ENCODE measurements around the gene ZNF330. TPM values are rescaled to one million over a fixed set of nuclear protein-coding genes. Genes with fewer than 3 reads are reported as not detected.
"Not testable (repeated sequence)": the region's sequence is repeated elsewhere in the genome, so short reads cannot be mapped to it uniquely, and the experiment has no call there.

Gene ZNF330
- total and polyA plus RNA-seq, 2 experiments from 2014 or later = 32.3 to 38.9 TPM

DNA sequence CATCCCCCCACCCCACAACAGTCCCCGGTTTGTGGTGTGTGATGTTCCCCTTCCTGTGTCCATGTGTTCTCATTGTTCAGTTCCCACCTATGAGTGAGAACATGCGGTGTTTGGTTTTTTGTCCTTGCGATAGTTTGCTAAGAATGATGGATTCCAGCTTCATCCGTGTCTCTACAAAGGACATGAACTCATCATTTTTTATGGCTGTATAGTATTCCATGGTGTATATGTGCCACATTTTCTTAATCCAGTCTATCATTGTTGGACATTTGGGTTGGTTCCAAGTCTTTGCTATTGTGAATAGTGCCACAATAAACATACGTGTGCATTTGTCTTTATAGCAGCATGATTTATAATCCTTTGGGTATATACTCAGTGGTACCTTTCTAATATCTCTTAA lies 6.6 kb downstream of the ZNF330 start:
- H3K9me3 Mint-ChIP-seq; H3F3A ChIP-seq (replicated peaks; ENCODE audit: low read depth); H3K27me3 Mint-ChIP-seq (ENCODE audit: insufficient read depth, low read depth, poor library complexity); H3K27ac ChIP-seq (ENCODE audit: low read depth); H3K4me2 ChIP-seq; H3K4me1 ChIP-seq (ENCODE audit: insufficient read depth); H2AFZ ChIP-seq; ATAC-seq; DNase-seq (ENCODE audit: low spot score); H3K4me3 Mint-ChIP-seq; H3K27me3 ChIP-seq (ENCODE audit: insufficient read depth); H3K9me2 ChIP-seq (ENCODE audit: insufficient read depth); H3K27ac Mint-ChIP-seq; H3K4me1 Mint-ChIP-seq; H3K4me3 ChIP-seq: not testable (repeated sequence)
- Histone ChIP-seq H3K36me3 (ENCODE audit: insufficient read depth) (peaks cover 43% of the 10 kb centered on the region; the same call in 1 of the 2 replicates), H4K20me1 (replicated peaks; ENCODE audit: insufficient read depth) (peaks cover 13% of the 10 kb centered on the region; the same call in 1 of the 2 replicates), H3K79me2 (replicated peaks; ENCODE audit: insufficient read depth) (peaks cover 30% of the 10 kb centered on the region)
- peaks cover 49% of the 10 kb centered on the region for H3K36me3 Mint-ChIP-seq (ENCODE audit: low read depth)

DNA sequence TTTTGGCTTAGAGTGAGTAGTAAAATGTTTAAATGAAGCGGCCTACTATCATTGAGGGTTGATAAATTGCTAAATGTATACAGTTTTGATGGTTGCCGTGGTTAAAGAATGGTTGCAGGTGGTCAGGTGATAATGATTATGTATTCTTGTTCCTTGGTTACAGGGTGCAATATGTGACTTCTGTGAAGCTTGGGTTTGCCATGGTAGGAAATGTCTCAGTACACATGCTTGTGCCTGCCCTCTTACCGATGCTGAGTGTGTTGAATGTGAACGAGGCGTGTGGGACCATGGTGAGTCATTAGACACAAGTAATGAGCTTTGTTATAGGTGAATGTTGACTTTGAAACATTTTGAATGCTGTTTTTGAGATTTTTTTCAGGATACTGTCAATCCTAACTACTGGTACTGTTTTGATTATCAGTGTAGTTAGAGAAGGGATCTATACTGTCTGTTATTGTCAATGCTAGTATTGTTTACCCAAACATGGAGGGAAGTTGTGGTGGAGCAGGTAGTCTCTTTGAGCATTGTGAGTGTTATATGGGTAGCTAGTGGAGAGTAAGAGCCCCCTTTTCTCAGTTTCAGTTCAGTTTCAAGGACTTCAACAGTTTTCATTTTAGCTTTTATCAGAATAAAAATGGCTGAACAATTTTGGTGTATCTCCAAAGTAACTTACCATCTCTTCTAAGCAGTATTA lies 8.9 kb downstream of the ZNF330 start:
- Histone ChIP-seq H3K9me2 (ENCODE audit: insufficient read depth) (no peaks in the 10 kb centered on the region), H3F3A (replicated peaks; ENCODE audit: low read depth) (no peaks in the 10 kb centered on the region), H3K36me3 (ENCODE audit: insufficient read depth) (peaks cover 59% of the 10 kb centered on the region; the same call in 1 of the 2 replicates), H2AFZ (no peak overlapping the region), H3K27me3 (ENCODE audit: insufficient read depth) (no peaks in the 10 kb centered on the region), H3K4me3 (no peak overlapping the region), H3K4me1 (ENCODE audit: insufficient read depth) (no peaks in the 10 kb centered on the region), H3K4me2 (no peak overlapping the region), H3K27ac (ENCODE audit: low read depth) (no peak overlapping the region), H4K20me1 (replicated peaks; ENCODE audit: insufficient read depth) (peaks cover 8% of the 10 kb centered on the region; the same call in 1 of the 2 replicates), H3K79me2 (replicated peaks; ENCODE audit: insufficient read depth) (peaks cover 7% of the 10 kb centered on the region; the same call in 1 of the 2 replicates)
- peaks cover 4% of the 10 kb centered on the region for H3K27me3 Mint-ChIP-seq (ENCODE audit: insufficient read depth, low read depth, poor library complexity)
- DNase-seq (ENCODE audit: low spot score) (no peak), ATAC-seq (no peak)
- H3K4me1 Mint-ChIP-seq = no peaks in the 10 kb centered on the region
- H3K9me3 Mint-ChIP-seq = no peaks in the 10 kb centered on the region; the same call in 2 of the 3 replicates
- no peak overlapping the region for H3K27ac Mint-ChIP-seq
- H3K4me3 Mint-ChIP-seq = no peak overlapping the region
- peaks cover 54% of the 10 kb centered on the region for H3K36me3 Mint-ChIP-seq (ENCODE audit: low read depth)
- TF ChIP-seq, protein P1, sequence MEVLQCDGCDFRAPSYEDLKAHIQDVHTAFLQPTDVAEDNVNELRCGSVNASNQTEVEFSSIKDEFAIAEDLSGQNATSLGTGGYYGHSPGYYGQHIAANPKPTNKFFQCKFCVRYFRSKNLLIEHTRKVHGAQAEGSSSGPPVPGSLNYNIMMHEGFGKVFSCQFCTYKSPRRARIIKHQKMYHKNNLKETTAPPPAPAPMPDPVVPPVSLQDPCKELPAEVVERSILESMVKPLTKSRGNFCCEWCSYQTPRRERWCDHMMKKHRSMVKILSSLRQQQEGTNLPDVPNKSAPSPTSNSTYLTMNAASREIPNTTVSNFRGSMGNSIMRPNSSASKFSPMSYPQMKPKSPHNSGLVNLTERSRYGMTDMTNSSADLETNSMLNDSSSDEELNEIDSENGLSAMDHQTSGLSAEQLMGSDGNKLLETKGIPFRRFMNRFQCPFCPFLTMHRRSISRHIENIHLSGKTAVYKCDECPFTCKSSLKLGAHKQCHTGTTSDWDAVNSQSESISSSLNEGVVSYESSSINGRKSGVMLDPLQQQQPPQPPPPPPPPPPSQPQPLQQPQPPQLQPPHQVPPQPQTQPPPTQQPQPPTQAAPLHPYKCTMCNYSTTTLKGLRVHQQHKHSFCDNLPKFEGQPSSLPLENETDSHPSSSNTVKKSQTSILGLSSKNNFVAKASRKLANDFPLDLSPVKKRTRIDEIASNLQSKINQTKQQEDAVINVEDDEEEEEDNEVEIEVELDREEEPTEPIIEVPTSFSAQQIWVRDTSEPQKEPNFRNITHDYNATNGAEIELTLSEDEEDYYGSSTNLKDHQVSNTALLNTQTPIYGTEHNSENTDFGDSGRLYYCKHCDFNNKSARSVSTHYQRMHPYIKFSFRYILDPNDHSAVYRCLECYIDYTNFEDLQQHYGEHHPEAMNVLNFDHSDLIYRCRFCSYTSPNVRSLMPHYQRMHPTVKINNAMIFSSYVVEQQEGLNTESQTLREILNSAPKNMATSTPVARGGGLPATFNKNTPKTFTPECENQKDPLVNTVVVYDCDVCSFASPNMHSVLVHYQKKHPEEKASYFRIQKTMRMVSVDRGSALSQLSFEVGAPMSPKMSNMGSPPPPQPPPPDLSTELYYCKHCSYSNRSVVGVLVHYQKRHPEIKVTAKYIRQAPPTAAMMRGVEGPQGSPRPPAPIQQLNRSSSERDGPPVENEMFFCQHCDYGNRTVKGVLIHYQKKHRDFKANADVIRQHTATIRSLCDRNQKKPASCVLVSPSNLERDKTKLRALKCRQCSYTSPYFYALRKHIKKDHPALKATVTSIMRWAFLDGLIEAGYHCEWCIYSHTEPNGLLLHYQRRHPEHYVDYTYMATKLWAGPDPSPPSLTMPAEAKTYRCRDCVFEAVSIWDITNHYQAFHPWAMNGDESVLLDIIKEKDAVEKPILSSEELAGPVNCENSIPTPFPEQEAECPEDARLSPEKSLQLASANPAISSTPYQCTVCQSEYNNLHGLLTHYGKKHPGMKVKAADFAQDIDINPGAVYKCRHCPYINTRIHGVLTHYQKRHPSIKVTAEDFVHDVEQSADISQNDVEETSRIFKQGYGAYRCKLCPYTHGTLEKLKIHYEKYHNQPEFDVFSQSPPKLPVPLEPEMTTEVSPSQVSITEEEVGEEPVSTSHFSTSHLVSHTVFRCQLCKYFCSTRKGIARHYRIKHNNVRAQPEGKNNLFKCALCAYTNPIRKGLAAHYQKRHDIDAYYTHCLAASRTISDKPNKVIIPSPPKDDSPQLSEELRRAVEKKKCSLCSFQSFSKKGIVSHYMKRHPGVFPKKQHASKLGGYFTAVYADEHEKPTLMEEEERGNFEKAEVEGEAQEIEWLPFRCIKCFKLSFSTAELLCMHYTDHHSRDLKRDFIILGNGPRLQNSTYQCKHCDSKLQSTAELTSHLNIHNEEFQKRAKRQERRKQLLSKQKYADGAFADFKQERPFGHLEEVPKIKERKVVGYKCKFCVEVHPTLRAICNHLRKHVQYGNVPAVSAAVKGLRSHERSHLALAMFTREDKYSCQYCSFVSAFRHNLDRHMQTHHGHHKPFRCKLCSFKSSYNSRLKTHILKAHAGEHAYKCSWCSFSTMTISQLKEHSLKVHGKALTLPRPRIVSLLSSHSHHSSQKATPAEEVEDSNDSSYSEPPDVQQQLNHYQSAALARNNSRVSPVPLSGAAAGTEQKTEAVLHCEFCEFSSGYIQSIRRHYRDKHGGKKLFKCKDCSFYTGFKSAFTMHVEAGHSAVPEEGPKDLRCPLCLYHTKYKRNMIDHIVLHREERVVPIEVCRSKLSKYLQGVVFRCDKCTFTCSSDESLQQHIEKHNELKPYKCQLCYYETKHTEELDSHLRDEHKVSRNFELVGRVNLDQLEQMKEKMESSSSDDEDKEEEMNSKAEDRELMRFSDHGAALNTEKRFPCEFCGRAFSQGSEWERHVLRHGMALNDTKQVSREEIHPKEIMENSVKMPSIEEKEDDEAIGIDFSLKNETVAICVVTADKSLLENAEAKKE (CRISPR knock-in tag; IDR thresholded peaks at IDR 0.05) = no peak
- TF ChIP-seq POLR2AphosphoS5 (IDR thresholded peaks at IDR 0.05; ENCODE audit: low read depth) = no peak
- no peak for TF ChIP-seq CREB1 (CRISPR knock-in tag; IDR thresholded peaks at IDR 0.05; ENCODE audit: low read depth)
- TF ChIP-seq EZH2 (IDR thresholded peaks at IDR 0.05; ENCODE audit: low read depth, unreplicated experiment) = no peak
- no peak for TF ChIP-seq JUNB (IDR thresholded peaks at IDR 0.05; ENCODE audit: unreplicated experiment)
